ENCODE data around the gene ASTN1.

The ASTN1 gene

GRCh38 chr1:176919386-176920378 is 244.8 kb downstream of the ASTN1 start:
- DNase-seq: no peak

GRCh38 chr1:176905648-176906047 is 258.9 kb downstream of the ASTN1 start:
- DNase-seq: no peak

- DNase-seq: no peak
Observed at GRCh38 chr1:176904057-176904751, 260.3 kb downstream of the ASTN1 start.

GRCh38 chr1:176903474-176903873 is 261.0 kb downstream of the ASTN1 start:
- DNase-seq: no peak

GRCh38 chr1:176899321-176899720 is 265.2 kb downstream of the ASTN1 start:
- no peak for DNase-seq

GRCh38 chr1:176897350-176898236 is 266.9 kb downstream of the ASTN1 start:
- DNase-seq: peak in 1 of 2 donors; percentile 3

- DNase-seq: no peak
Observed at GRCh38 chr1:176896216-176896615, 268.3 kb downstream of the ASTN1 start.

GRCh38 chr1:176894450-176894849 is 270.1 kb downstream of the ASTN1 start:
- no peak for DNase-seq

GRCh38 chr1:176893625-176894352 is 270.7 kb downstream of the ASTN1 start:
- no peak for DNase-seq

- DNase-seq: no peak
Observed at GRCh38 chr1:176888471-176889032, 276.0 kb downstream of the ASTN1 start.

GRCh38 chr1:176885751-176886150 is 278.8 kb downstream of the ASTN1 start:
- no peak for DNase-seq

- DNase-seq: no peak
Observed at GRCh38 chr1:176885341-176885740, 279.2 kb downstream of the ASTN1 start.

- DNase-seq: no peak
Observed at GRCh38 chr1:176884911-176885310, 279.6 kb downstream of the ASTN1 start.

GRCh38 chr1:176884286-176884685 is 280.2 kb downstream of the ASTN1 start:
- DNase-seq: no peak

GRCh38 chr1:176880955-176881595 is 283.4 kb downstream of the ASTN1 start:
- DNase-seq: peak in 1 of 2 donors; percentile 11

- no peak for DNase-seq
Observed at GRCh38 chr1:176879784-176880620, 284.5 kb downstream of the ASTN1 start.

GRCh38 chr1:176878750-176879536 is 285.6 kb downstream of the ASTN1 start:
- DNase-seq: no peak

- DNase-seq: no peak
Observed at GRCh38 chr1:176877557-176877956, 287.0 kb downstream of the ASTN1 start.

- no peak for DNase-seq
Observed at GRCh38 chr1:176876966-176877515, 287.5 kb downstream of the ASTN1 start.

Data from activated CD4-positive, alpha-beta T cell treated with anti-CD3 and anti-CD28 coated beads for 4 hours (primary cell).